GM23338 (cell line): ENCODE measurements around the gene KRTAP24-1. TPM values are rescaled to one million over a fixed set of nuclear protein-coding genes. Genes with fewer than 3 reads are reported as not detected.

ENCODE experiments used
- ATAC-seq: fragments of 200-7000 bp; cut with Tn5 transposase; 3 replicates; pipeline ENCODE4 v1.9.1; 2020
- DNase-seq: peaks from one replicate; pipeline ENCODE4 v3.0.0-alpha.2; 2015; ENCODE audit warnings: low spot score
- H2AFZ ChIP-seq: fragments of 200-600 bp; sonication (generic); 2 replicates; pipeline ENCODE4 v1.8.0; 2016; ENCODE audit warnings: antibody characterized with exemption, mild to moderate bottlenecking, moderate library complexity
- H3F3A ChIP-seq: fragments of 200-600 bp; sonication (generic); replicated peaks from 2 replicates; pipeline ENCODE4 v1.8.0; 2017; ENCODE audit warnings: antibody characterized with exemption, mixed run types, low read depth
- H3K27ac ChIP-seq: fragments of 200-600 bp; sonication (generic); 2 replicates; pipeline ENCODE4 v1.6.1; 2016; ENCODE audit warnings: low read depth
- H3K27me3 ChIP-seq: fragments of 200-600 bp; sonication (generic); 2 replicates; pipeline ENCODE4 v1.8.0; 2016; ENCODE audit warnings: mild to moderate bottlenecking, mixed run types, moderate library complexity; ENCODE audit not compliant: insufficient read depth
- H3K36me3 ChIP-seq: fragments of 200-600 bp; sonication (generic); 2 replicates; pipeline ENCODE4 v1.8.0; 2016; ENCODE audit warnings: mild to moderate bottlenecking; ENCODE audit not compliant: insufficient read depth
- H3K4me1 ChIP-seq: fragments of 200-600 bp; sonication (generic); 2 replicates; pipeline ENCODE4 v1.8.0; 2016; ENCODE audit warnings: mild to moderate bottlenecking, moderate library complexity; ENCODE audit not compliant: insufficient read depth
- H3K4me2 ChIP-seq: fragments of 200-600 bp; sonication (generic); 2 replicates; pipeline ENCODE4 v1.7.1; 2017; ENCODE audit warnings: mixed run types
- H3K4me3 ChIP-seq: fragments of 200-600 bp; sonication (generic); 2 replicates; pipeline ENCODE4 v1.6.1; 2016; ENCODE audit warnings: mixed run types
- H3K79me2 ChIP-seq: fragments of 200-600 bp; sonication (generic); replicated peaks from 2 replicates; pipeline ENCODE4 v1.8.0; 2017; ENCODE audit warnings: mild to moderate bottlenecking; ENCODE audit not compliant: insufficient read depth
- H3K9me2 ChIP-seq: fragments of 200-600 bp; sonication (generic); 2 replicates; pipeline ENCODE4 v1.8.0; 2017; ENCODE audit not compliant: insufficient read depth
- H4K20me1 ChIP-seq: fragments of 200-600 bp; sonication (generic); replicated peaks from 2 replicates; pipeline ENCODE4 v1.8.0; 2017; ENCODE audit warnings: mild to moderate bottlenecking; ENCODE audit not compliant: insufficient read depth
- H3K27ac Mint-ChIP-seq: 2 replicates; pipeline ENCODE4 v1.8.0; 2020; ENCODE audit warnings: inconsistent platforms, mild to moderate bottlenecking, moderate library complexity, mixed read lengths
- H3K27me3 Mint-ChIP-seq: 3 replicates; pipeline ENCODE4 v1.8.0; 2022; ENCODE audit warnings: low read depth, mild to moderate bottlenecking, moderate library complexity, mixed read lengths, inconsistent platforms; ENCODE audit not compliant: insufficient read depth, poor library complexity
- H3K36me3 Mint-ChIP-seq: 3 replicates; pipeline ENCODE4 v1.8.0; 2021; ENCODE audit warnings: low read depth, mild to moderate bottlenecking, inconsistent platforms, moderate library complexity, mixed read lengths
- H3K4me1 Mint-ChIP-seq: 3 replicates; pipeline ENCODE4 v1.8.0; 2020; ENCODE audit warnings: mild to moderate bottlenecking, inconsistent platforms, mixed read lengths
- H3K4me3 Mint-ChIP-seq: 3 replicates; pipeline ENCODE4 v1.8.0; 2021; ENCODE audit warnings: moderate library complexity, mild to moderate bottlenecking, inconsistent platforms, mixed read lengths
- H3K9me3 Mint-ChIP-seq: 3 replicates; pipeline ENCODE4 v1.8.0; 2020; ENCODE audit warnings: moderate library complexity, mild to moderate bottlenecking, inconsistent platforms, mixed read lengths
- CREB1 ChIP-seq: fragments of 250-450 bp; sonication (Bioruptor Pico); IDR thresholded peaks from 2 replicates; pipeline ENCODE4 v1.5.0; 2020; ENCODE audit warnings: low read depth, mild to moderate bottlenecking, moderate library complexity
- CTCF ChIP-seq, 2 experiments: fragments of 200-600 bp in 1 of 2; sonication (generic) in 1 of 2; conservative IDR thresholded peaks; 2 replicates each; pipeline versions ENCODE4 v1.5.1 to v1.6.1; 2016 to 2017; ENCODE audit warnings: antibody characterized with exemption in 2 of 2, low read depth in 2 of 2, mild to moderate bottlenecking in 2 of 2, moderate library complexity in 1 of 2
- ETS1 ChIP-seq: IDR thresholded peaks from 2 replicates; pipeline ENCODE4 v1.6.1; 2016; ENCODE audit warnings: antibody characterized with exemption
- EZH2 ChIP-seq: fragments of 200-600 bp; sonication (generic); IDR thresholded peaks from one replicate; pipeline ENCODE4 v1.8.0; 2017; ENCODE audit warnings: antibody characterized with exemption, mild to moderate bottlenecking, low read depth; ENCODE audit not compliant: unreplicated experiment
- EZH2phosphoT487 ChIP-seq: fragments of 200-600 bp; sonication (generic); IDR thresholded peaks from one replicate; pipeline ENCODE4 v1.8.1; 2018; ENCODE audit warnings: antibody characterized with exemption; ENCODE audit not compliant: unreplicated experiment
- JUNB ChIP-seq: IDR thresholded peaks from one replicate; pipeline ENCODE4 v1.6.1; 2016; ENCODE audit warnings: antibody characterized with exemption; ENCODE audit not compliant: unreplicated experiment
- NANOG ChIP-seq: IDR thresholded peaks from 2 replicates; pipeline ENCODE4 v1.6.1; 2016; ENCODE audit warnings: antibody characterized with exemption, borderline replicate concordance
- POLR2AphosphoS5 ChIP-seq: IDR thresholded peaks from 2 replicates; pipeline ENCODE4 v1.6.1; 2016; ENCODE audit warnings: antibody characterized with exemption, low read depth
- REST ChIP-seq: IDR thresholded peaks from one replicate; pipeline ENCODE4 v1.6.1; 2018; ENCODE audit warnings: antibody characterized with exemption; ENCODE audit not compliant: unreplicated experiment
- STAT1 ChIP-seq: IDR thresholded peaks from one replicate; pipeline ENCODE4 v1.6.1; 2016; ENCODE audit warnings: antibody characterized with exemption; ENCODE audit not compliant: unreplicated experiment
- ZNF114 ChIP-seq: fragments of 250-450 bp; sonication (Bioruptor Pico); IDR thresholded peaks from 2 replicates; pipeline ENCODE4 v1.5.0; 2020; ENCODE audit warnings: mild to moderate bottlenecking, moderate library complexity
- ZNF331 ChIP-seq: fragments of 250-450 bp; sonication (Bioruptor Pico); IDR thresholded peaks from 2 replicates; pipeline ENCODE4 v1.5.0; 2020; ENCODE audit warnings: low read depth, mild to moderate bottlenecking, moderate library complexity
- ZNF462 ChIP-seq: fragments of 250-450 bp; sonication (Bioruptor Pico); IDR thresholded peaks from 2 replicates; pipeline ENCODE4 v1.5.0; 2020; ENCODE audit warnings: mild to moderate bottlenecking, moderate library complexity
- polyA plus RNA-seq: library from polyadenylated mRNA; unstranded; fragments of >200 nt; fragmentation: Nextera tagmentation; extraction: Ambion mirVana; gene quantifications from 2 replicates; pipeline ENCODE4 v1.2.1, GENCODE V29; 2016
- total RNA-seq: library from RNA; depleted of rRNA; stranded (reverse); fragments of >200 nt; shearing (Covaris generic); gene quantifications from 2 replicates; pipeline ENCODE4 v1.2.3, GENCODE V29; 2014

The KRTAP24-1 gene
- total and polyA plus RNA-seq, 2 experiments from 2014 or later = not detected

GRCh38 chr21:30255679-30256078 lies 27.1 kb downstream of the KRTAP24-1 start:
- Histone ChIP-seq H3K27ac (no peak overlapping the region), H3K4me3 (no peak overlapping the region), H2AFZ (no peak overlapping the region), H3K27me3 (no peaks in the 10 kb centered on the region), H3K9me2 (no peaks in the 10 kb centered on the region), H3K4me2 (no peak overlapping the region), H3K79me2 (no peaks in the 10 kb centered on the region), H3F3A (no peaks in the 10 kb centered on the region), H3K4me1 (no peaks in the 10 kb centered on the region), H4K20me1 (no peaks in the 10 kb centered on the region), H3K36me3 (no peaks in the 10 kb centered on the region)
- ATAC-seq (no peak), DNase-seq (no peak)
- Mint-ChIP-seq H3K4me1 (no peaks in the 10 kb centered on the region; the same call in 2 of the 3 replicates), H3K36me3 (no peaks in the 10 kb centered on the region), H3K27me3 (no peaks in the 10 kb centered on the region), H3K4me3 (no peak overlapping the region), H3K9me3 (no peaks in the 10 kb centered on the region), H3K27ac (no peak overlapping the region)
- TF ChIP-seq ETS1 (no peak), EZH2 (no peak), ZNF114 (CRISPR knock-in tag) (no peak), STAT1 (no peak), JUNB (no peak), CTCF (conservative IDR thresholded peaks at IDR 0.05; ENCODE audit: low read depth in 2 of 2) (no peak), NANOG (no peak), ZNF331 (no peak), EZH2phosphoT487 (no peak), ZNF462 (CRISPR knock-in tag) (no peak), REST (no peak), POLR2AphosphoS5 (no peak), CREB1 (CRISPR knock-in tag) (no peak)
